DMS153 (cell line): ENCODE data around the gene COX7A1.
"Not testable (repeated sequence)": the region's sequence is repeated elsewhere in the genome, so short reads cannot be mapped to it uniquely, and the experiment has no call there.

ENCODE experiments used
- DNase-seq: peaks from one replicate; lab custom pipeline; 2025; lab: John Stamatoyannopoulos, UW

Gene COX7A1

DNA sequence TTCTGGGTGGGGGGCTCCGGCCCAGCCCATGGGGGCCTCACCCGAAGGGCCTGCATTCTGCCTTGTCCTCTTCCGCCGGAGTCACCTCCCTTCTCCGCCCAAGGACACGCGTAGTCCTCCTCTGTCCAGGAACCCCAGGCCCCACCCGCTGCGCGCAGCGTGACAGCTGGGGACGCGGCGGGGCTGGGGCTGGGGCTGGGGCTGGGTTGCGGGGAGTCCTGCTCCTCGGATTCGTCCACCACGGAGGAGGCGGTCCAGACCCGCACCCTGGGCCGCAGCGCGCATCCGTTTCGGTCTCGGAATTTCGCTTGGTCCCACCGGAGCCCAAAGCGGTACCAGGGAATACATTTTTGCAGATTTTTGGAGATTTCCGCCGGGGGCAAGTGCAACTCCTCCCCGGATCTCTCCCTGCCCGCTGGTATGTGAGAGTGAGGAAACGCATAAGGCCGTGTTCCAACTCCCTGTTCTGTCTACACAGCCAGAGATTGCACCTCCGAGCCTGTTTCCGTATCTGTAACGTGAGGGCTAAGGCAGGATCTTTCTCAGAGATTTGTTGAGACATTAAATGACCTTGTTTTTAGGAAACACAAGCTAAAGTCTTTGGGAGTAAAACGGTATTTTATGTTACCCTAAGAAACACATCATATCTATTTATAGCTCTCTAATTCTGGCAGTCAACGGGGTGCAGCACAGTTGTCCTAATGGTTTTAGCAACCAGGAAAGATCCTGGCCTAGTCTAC lies at the start of gene COX7A1:
TSS of gene COX7A1 (minus strand) at position 96 of the 740 bp plus-strand sequence. CDS start at position 56, 40 bp downstream.
- DNase-seq = no peak

DNA sequence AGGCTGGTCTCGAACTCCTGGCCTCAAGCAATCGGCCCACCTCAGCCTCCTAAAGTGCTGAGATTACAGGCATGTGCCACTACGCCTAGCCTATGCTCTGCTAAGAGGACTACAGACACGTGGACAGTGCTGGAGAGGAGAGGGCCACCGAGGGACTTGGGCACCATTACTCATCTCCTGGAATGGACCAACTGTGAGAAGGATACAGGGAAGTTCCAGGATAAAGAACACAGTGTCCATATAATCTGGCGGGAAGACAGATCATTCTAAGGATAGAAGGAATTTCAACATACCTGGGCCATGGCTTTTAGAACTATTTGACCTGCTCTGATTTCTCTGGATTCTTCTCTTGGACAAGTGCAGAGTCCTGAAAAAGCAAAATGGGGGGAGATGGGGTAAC lies 49.4 kb upstream of the COX7A1 start:
- DNase-seq = no peak

DNA sequence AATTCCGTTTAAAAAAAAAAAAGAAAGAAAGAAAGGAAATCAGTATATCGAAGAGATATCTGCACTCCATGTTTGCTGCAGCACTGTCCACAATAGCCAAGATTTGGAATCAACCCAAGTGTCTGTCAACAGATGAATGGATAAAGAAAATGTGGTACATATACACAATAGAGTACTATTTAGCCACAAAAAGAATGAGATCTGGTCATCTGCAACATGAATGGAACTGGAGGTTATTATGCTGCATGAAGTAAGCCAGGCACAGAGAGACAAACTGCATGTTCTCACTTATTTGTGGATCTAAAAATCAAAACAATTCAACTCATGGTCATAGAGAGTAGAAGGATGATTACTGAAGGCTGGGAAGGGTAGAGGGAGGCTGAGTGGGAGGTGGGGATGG lies 45.9 kb upstream of the COX7A1 start:
- DNase-seq = no peak

DNA sequence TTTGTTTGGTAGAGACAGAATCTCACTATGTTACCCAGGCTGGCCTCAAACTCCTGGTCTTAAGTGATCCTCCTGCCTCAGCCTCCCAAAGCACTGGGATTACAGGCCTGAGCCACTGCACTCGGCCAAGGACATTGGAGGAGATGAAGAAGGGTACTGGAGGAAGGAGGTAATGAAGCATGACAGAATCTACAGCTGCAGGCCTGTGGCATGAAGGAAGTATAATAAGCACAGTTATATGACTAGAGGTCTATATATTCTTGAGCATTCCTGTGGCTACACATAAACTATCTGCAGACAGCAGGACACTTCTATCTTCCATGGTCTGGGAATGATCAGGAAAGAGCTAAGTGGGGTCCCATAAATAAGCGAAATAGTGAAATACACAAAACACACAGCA lies 44.0 kb upstream of the COX7A1 start:
- DNase-seq = no peak

DNA sequence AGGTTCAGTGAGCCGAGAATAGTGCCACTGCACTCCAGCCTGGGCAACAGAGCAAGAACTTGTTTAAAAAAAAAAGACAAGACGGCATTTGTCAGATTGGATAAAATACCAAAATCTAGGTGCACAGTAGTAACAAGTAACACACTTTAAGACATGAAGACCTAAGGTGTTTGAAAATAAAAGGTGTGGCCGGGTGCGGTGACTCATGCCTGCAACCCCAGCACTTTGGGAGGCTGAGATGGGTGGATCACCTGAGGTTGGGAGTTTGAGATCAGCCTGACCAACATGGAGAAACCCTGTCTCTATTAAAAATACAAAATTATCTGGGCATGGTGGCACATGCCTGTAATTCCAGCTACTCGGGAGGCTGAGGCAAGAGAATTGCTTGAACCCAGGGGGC lies 34.5 kb upstream of the COX7A1 start:
- not testable (repeated sequence) for DNase-seq

DNA sequence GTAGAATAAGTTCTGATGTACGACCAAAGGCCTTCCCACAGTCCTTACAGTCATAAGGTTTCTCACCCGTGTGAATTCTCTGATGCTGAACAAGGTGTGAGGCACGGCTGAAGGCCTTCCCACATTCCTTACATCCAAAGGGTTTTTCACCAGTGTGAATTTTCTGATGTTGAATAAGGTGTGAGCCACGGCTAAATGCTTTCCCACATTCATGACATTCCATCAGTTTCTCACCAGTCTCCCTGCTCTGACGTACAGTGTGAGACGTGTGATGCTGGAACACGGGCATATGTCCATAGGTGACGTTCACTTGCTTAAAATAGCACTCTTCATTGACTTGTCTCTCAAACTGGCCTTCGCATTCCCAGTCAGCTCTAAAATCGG lies 31.0 kb upstream of the COX7A1 start:
- DNase-seq = no peak

DNA sequence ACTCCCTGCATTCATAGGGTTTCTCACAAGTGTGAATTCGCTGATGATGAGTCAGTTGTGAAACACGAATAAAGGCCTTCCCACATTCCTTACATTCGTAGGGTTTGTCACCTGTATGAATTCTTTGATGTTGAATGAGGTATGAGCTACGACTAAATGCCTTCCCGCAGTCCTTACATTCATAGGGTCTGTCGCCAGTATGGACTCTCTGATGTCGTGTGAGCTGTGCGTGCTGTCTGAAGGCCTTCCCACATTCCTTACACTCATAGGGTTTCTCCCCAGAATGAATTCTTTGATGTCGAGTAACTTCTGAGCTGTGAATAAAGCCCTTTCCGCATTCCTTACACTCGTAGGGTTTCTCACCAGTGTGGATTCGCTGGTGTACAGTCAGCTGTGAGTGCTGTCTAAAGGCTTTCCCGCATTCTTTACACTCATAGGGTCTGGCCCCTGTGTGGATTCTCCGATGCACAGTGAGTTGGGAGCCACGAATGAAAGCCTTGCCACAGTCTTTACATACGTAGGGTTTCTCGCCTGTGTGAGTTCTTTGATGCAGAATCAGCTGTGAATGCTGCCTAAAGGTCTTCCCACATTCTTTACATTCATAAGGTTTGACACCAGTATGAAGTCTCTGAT lies 30.5 kb upstream of the COX7A1 start:
- no peak for DNase-seq

DNA sequence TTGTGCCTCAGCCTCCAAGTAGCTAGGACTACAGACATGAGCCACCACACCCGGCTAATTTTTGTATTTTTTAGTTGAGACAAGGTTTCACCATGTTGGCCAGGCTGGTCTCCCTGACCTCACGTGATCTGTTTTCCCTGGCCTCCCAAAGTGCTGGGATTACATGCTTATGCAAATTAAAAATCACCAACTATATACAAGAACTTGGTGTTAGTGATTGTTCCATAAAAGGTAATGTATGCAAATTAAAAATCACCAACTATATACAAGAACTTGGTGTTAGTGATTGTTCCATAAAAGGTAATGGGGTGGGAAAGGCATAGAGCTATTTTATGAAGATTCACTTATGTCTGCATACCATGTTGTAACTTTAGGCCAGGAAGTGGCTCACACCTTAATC lies 26.8 kb upstream of the COX7A1 start:
- DNase-seq = not testable (repeated sequence)

DNA sequence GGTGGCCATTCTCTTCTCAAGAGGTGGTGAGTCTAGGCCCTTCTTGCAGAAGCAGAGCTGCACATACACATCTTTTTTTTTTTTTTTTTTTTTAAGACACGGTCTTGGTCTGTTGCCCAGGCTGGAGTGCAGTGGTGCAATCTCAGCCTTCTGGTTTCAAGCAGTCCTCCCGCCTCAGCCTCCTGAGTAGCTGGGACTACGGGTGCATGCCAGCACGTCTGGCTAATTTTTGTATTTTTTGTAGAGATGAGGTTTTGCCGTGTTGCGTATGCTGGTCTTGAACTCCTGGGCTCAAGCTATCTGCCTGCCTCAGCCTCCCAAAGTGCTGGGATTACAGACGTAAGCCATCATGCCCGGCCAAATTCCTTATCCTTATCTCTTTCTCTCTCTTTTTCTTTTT lies 21.6 kb upstream of the COX7A1 start:
- DNase-seq = not testable (repeated sequence)

DNA sequence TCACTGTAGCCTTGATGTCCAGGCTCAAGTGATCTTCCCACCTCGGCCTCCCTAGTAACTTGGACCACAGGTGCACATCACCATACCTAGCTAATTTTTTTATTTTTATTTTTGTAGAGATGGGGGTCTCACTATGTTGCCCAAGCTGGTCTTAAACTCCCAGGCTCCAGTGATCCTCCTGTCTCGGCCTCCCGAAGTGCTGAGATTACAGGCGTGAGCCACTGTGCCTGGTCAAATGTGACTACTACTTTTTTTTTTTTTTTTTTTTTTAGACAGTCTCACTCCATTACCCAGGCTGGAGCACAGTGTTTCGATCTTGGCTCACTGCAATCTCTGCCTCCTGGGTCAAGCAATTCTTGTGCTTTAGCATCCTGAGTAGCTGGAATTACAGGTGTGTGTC lies 20.6 kb upstream of the COX7A1 start:
- no peak for DNase-seq

DNA sequence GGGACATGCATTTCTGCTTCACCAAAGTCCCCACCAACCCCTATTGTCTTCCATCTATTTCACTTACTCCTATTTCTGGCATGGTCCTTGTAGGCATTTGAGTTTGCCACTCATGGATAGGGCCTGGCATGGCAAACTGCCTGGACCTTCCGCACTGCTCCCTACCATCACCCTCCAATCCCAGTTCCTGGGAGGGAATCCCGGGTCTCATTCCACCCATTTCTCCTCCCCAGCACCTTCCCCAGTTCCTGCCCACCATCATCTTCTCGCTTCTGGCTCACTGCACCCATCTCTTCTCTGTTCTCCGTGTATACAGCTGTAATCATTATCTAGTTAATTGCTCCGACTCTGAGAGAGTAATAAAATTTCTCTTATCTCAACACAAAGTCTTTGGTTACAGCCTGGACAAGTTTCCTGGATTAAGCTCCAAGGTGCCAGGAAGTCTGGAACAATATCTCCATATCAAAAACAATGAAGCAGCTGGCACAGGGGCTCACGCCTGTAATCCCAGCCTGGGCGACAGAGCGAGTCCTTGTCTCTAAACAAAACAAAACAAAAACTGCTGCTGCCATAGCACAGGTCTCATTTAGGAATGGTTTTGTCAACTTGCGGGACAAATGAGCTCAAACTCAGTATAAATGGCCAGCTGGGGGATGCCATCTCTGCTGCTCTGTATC lies 17.0 kb upstream of the COX7A1 start:
- peak; percentile 96 for DNase-seq

DNA sequence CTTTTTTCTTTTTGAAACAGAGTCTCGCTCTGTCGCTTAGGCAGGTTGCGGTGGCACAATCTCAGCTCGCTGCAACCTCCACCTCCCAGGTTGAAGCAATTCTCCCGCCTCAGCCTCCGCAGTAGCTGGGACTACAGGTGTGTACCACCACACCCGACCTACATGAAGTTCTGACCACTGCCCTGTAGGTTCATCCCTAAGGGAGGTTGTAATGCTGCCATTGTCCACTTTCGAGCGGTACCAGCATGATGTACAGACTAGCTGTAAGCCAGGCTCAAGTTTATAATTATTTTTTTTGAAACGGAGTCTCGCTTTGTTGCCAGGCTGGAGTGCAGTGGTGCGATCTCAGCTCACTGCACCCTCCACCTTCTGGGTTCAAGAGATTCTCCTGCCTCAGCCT lies 11.6 kb upstream of the COX7A1 start:
- no peak for DNase-seq

DNA sequence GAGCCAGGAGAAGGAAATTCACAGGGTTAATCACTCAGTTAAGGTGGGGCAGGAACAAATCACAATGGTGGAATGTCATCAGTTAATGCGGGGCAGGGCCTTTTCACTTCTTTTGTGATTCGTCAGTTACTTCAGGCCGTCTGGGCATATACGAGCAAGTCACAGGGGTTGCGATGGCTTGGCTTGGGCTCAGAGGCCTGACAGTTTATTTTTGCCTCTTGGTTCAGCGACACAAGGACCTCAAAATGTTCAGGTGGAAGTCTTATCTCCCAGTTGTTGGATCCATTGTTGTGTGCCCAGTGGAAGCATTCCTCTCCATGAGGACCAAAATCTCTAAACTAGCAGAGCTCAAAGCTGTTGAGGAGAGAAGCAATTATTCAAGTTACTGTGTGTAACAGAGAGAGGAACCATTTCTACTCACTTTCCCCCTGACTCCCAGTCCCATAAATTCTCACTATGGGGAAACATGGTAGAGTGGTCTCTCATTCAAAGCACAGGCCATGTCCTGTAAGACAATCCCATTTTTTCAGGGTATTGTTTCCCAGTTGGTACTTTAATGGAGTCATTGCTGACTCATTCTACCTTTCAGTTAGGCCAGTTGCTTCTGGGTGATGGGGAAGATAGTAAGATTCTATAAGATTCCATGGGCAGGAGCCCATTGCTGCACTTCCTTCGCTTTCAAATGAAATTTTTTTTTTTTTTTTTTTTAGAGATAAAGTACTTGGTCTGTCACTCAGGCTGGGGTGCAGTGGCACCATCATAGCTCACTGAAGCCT lies 8.8 kb upstream of the COX7A1 start:
- no peak for DNase-seq

DNA sequence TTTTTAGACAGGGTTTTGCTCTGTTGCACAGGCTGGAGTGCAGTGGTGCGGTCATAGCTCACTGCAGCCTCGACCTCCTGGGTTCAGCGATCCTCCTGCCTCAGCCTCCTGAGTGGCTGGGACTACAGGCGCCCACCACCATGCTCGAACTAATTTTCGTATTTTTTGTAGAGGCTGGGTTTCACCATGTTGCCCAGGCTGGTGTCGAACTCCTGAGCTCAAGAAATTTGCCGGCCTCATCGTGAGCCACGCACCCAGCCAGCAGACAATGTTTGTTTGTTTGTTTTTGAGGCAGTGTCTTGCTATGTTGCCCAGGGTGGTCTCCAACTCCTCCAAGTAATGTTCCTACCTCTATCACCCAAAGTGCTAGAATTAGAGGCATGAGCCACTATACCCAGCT lies 879 bp upstream of the COX7A1 start:
- no peak for DNase-seq

DNA sequence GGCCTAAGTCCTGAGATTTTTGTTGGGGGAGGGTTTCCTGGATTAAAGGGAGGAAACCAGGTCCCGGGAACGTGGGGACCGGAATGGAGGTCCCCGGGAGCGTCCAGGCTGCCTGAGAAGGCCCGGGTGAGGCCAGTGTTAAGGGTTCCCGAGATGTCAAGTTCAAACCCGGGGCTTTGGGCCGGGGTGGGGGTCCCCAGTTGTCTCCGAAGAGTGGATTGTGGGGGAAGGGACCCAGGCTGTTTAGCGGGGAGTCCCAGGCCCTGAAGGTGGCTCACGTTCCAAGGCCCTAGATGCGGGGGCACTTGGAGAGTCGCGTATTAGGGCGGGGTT lies 262 bp downstream of the COX7A1 start:
- DNase-seq = no peak

DNA sequence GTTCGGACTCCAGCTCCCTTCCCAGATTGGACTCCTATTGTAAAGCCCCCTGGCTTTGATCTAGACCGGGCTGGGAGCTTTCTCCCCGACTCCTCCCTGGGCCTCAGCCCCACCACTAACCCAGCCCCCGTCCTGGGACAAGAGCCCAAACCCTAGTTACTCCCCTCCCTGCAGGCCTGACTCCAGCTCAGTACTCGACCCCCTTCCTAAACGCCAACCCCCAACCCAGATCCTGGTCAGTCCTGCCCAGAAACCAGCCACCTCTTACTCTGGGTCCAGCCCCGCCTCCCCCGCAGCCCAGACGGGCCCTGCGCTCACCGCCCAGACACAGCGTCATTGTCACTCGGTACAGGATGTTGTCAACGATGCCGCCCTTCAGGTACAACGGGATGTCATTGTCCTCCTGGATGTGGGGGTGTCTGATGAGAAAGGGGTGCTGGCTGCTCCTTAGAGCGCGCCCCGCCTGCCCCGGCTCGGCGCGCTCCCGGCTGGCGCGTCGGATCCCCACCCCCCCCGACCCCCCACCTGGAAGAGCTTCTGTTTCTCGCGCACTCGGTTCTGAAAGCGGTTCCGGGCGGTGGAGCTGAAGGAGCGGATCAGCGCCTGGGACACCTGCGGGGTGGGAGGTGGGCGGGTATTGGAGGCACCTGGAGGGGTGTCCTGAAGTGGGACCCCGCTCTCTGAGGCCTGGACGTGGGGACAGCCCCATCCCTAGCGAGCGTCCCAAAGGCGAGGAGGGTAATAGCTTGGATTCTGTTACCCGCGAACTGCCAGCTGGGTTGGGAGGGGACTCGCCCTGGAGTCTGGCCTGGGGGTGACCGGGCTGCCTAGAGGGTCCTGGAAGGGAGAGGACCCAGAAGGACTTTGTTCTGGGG lies 866 bp downstream of the COX7A1 start:
- DNase-seq = no peak

DNA sequence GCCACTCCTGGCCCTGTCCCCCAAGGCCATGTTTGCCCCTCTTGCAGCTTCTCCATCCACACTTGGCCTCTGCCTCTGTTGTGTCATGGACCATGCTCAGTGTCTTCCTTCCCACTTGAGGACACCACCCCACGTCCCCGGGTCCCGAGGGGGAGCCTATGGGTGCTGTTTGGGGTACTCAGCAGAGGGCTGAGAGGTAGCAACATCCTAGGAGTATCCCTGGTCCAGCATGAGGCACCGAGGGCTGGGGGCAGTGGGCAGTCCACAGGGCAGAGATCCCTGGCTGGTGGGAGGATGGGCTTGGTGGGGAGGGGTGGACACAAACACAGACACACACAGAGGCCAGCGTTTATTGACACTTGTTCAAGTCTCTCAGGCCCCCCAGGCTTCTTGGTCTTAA lies 1.7 kb downstream of the COX7A1 start:
- no peak for DNase-seq

DNA sequence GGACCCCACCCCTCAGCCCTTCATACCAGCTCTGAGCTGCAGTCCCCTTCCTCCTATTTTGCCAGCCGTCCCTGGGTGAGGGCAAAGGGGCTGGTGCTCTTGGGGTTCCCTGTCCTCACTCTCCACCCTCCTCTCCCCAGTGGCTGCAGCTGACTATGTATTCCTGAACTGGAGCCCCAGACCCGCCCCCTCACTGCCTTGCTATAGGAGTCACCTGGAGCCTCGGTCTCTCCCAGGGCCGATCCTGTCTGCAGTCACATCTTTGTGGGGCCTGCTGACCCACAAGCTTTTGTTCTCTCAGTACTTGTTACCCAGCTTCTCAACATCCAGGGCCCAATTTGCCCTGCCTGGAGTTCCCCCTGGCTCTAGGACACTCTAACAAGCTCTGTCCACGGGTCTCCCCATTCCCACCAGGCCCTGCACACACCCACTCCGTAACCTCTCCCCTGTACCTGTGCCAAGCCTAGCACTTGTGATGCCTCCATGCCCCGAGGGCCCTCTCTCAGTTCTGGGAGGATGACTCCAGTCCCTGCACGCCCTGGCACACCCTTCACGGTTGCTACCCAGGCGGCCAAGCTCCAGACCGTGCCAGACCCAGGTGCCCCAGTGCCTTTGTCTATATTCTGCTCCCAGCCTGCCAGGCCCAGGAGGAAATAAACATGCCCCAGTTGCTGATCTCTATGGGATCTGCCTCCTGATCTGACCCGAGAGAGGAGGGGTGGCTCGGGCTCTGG lies 2.4 kb downstream of the COX7A1 start:
- DNase-seq = no peak

DNA sequence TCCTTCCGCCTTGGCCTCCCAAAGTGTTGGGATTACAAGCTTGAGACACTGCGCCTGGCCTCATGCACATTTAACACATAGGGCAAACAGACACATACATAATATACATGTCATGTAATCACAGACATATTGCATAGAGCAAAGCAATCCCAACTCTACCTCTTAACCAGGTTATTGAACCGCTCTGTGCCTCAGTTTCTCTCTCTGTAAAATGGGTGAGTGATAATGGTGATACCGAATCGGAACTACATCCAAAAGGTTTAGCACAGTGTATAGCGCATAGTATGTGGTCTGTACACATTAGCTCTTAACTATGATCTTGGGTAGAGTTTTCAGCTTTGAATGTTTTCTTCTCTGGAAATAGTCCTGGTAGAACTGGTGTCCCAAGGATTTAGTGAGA lies 7.6 kb downstream of the COX7A1 start:
- DNase-seq = no peak

DNA sequence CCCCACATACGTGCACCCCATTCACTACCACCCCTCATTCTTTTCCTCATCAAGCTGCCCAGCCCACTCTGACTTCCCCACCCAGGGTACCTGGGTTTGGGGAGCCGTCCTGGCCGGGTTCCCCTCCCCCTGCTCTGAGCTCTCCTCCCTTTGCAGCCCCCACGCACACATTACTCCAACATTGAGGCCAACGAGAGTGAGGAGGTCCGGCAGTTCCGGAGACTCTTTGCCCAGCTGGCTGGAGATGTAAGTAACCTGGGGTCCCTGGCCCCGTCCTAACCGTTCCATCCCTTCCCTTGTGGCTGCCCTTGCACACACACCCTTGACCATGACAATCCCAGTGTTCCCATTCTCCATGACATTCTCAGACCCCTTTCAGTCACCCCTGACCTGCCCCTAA lies 9.8 kb downstream of the COX7A1 start:
- DNase-seq = no peak

DNA sequence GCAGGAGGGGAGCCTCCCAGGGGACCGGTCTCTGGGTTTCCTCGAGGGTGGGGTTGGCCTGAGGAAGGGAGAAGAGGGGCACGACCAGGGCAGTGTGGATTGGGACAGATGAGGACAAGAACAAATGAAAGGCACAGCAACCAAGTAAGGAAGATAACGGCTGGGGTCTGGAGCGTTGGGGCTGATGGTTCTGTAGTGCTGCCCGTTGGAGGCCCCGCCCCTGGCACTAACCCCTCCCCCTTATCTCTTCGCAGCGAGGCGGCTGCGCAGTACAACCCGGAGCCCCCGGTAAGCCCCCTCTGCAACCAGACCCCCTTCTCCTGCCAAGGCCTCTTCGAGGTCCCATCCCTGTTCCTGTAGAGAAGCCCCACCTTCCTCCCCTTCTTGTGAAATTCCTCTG lies 10.2 kb downstream of the COX7A1 start:
- DNase-seq = no peak
